H54 (cell line): ENCODE data around the gene ORAI1.
"Not testable (repeated sequence)": the region's sequence is repeated elsewhere in the genome, so short reads cannot be mapped to it uniquely, and the experiment has no call there.

Experiments
- DNase-seq: peaks from one replicate; pipeline ENCODE4 v3.0.0; 2011; ENCODE audit warnings: low spot score, mixed read lengths; ENCODE audit not compliant: insufficient read length
- FAIRE-seq: peaks from 3 replicates; lab custom pipeline; 2011; peaks lifted over from hg19 to GRCh38; lab: Jason Lieb, UNC
- POLR2A ChIP-seq: IDR thresholded peaks from 2 replicates; pipeline ENCODE4 v1.6.1; 2011; ENCODE audit warnings: low read depth, mild to moderate bottlenecking, low read length

Gene ORAI1

DNA sequence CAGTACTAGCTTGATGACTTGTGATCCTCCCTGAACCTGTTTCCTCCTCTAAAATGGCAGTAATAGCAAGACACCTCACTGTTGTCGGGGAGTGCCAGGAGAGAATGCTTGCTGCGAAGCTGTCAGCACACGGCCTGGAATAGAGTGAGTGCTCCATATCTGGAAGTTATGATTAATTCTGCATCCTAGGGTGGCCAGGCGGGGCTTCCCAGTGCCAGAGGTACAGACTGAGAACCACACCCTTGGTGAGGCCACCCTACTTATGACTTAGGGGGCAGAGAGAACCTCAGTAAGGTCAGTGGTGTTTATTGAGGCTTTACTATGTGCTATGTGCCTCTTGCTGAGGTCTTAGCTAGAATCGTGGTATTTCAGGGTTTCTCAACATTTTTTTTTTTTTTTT is 23.0 kb downstream of the ORAI1 start:
- FAIRE-seq (no peak), DNase-seq (no peak)
- TF ChIP-seq POLR2A, result no peak

DNA sequence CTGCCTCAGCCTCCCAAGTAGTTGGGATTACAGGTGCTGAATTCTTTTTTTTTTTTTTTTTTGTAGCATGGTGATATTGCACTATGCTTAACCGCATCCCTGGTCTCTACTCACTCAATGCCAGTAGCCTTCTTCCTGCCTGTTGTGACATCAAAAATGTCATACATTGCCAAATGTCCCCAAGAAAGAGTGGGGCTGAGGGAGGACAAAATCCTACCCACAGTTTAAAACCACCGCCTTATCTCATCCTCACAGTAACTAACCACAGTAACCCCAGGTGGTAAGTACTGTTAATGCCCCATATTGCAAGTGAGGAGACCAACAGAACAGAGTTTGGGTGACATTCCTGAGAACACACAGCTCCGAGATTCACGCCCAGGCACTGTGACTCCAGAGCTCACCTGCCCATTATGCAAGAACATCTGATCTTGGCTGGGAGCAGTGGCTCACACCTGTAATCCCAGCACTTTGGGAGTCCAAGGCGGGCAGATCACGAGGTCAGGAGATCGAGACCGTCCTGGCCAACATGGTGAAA is 23.6 kb downstream of the ORAI1 start:
- FAIRE-seq (no peak), DNase-seq (no peak)
- TF ChIP-seq POLR2A, result no peak

DNA sequence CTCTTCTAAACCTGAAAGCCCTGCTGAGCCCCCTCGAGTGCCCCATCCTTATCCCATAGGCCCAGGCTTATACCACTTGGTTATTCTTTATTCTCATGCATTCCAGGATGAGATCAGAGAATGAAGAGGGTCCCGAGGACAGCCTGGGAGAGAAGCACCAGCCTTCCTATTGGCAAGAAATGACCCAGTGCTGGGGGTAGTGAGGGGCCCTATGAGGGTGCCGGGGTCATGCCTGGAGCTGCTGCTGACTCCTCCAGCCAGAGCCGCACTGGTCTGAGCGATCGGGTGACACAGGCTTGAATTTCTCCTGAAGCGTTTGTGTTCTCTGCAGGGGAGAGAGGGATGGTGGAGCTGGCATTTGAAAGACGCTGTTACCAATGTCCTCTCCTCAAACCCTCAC is 25.0 kb downstream of the ORAI1 start:
- FAIRE-seq (no peak), DNase-seq (no peak)
- no peak for TF ChIP-seq POLR2A

DNA sequence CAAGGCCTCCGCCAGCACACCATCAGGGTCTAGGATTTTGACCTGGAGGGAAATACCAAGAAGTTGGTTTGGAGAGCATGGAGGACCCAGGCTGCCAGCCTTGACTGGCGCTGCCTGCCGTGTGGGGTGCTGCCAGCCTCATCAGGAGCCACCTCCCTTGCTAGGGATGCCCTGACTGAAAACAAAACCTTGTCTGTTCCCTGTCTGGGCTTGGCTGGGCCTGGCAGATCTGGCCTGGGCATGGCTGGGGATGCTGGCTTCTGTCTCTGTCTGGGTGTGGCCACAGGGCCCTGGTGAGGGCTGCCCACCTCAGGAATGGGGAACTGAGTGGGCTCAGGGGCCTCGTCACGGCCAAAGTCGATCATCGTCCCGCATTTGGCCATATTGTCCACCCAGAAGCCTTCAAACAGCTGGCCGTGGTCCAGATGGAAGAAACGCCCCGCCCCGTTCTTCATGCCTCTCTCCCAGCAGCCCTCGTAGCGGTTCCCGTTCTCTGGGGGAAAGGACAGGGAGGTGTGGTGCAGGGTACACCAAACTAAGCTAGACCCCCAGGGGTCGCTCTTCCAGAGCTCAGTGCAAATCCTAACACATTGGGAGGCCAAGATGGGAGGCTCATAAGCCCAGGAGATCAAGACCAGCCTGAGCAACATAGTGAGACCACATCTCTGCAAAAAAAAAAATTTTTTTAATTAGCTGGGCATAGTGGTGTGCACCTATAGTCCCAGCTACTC is 26.6 kb downstream of the ORAI1 start:
- no peak for TF ChIP-seq POLR2A
- no peak for DNase-seq
- no peak for FAIRE-seq

DNA sequence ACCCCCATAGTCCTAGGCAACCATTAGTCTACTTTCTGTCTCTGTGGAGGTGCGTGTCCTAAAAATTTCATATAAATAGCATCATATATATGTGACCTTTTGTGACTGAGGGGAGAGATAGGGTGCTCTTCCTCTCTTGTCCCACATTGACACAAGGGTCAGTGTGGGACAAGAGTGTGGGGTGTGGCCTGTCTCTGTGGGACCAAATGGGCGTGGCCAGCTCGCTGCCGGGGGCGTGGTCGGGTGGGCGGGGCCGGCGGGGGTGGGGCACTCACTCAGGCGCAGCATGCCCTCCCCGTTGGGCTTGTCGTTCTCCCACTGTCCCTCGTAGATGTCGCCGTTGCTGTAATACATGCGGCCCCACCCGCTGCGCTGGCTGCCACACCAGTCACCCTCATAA is 27.7 kb downstream of the ORAI1 start:
- no peak for DNase-seq
- TF ChIP-seq POLR2A, result no peak
- no peak for FAIRE-seq

DNA sequence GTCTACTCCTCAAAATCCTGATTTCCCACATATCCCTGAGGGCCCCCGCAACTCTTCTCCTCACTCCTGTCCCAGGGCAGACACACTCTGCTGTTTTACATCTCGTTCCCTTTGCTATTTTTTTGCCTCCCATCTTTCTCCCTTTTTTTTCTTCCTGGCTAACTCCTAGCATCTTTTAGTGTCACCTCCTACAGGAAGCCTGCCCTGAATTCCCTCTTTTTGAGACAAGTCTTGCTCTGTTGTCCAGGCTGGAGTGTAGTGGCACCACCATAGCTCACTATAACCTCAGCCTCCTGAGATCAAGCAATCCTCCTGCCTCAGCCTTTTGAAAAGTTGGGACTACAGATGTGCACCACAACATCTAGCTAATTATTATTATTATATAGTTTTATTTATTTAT is 29.8 kb downstream of the ORAI1 start:
- TF ChIP-seq POLR2A, result no peak
- FAIRE-seq, result no peak
- no peak for DNase-seq

DNA sequence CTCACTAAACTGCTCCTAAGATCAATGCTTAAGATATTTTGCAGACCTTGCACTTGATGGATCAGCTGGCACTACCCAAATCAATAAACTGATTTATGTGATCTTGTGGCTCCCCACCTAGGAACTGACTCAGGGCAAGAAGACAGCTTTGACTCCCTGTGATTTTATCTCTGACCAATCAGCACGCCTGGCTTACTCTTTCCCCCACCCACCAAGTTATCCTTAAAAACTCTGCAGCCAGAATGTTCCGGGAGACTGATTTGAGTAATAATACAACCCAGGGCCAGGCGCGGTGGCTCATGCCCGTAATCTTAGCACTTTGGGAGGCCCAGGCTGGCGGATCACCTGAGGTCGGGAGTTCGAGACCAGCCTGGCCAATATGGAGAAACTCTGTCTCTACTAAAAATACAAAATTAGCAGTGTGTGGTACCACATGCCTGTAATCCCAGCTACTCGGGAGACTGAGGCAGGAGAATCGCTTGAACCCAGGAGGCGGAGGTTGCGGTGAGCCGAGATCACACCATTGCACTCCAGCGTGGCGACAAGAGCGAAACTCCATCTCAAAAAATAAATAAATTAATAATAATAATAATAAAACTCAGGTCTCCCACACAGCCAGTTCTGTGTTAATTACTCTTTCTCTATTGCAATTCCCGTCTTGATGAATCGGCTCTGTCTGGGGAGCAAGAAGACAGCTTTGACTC is 31.1 kb downstream of the ORAI1 start:
- DNase-seq (no peak), FAIRE-seq (no peak)
- no peak for TF ChIP-seq POLR2A

DNA sequence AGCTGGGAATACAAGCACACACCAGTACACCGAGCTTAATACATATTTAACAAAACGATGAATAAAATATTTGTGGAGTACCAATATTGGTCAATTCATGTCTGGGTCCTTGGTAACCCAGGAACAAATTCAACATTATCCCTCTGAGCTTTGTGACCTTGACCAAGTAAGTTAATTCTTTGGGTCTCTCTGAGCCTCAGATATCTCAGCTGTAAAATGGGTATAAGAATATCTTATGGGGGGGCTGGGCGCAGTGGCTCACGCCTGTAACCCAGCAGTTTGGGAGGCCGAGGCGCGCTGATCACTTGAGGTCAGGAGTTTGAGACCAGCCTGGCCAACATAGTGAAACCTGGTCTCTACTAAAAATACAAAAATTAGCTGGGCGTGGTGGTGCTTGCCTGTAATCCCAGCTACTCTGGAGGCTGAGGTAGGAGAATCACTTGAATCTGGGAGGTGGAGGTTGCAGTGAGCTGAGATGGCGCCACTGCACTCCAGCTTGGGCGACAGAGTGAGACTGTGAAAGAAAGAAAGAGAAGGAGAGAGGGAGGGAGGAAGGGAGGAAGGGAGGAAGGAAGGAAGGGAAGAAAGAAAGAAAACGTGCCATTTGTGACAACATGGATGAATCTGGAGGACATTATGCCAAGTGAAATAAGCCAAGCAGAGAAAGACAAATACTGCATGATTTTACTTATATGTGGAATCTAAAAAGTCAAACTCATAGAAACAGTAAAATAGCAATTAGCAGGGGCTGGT is 35.2 kb downstream of the ORAI1 start:
- not testable (repeated sequence) for DNase-seq, FAIRE-seq

DNA sequence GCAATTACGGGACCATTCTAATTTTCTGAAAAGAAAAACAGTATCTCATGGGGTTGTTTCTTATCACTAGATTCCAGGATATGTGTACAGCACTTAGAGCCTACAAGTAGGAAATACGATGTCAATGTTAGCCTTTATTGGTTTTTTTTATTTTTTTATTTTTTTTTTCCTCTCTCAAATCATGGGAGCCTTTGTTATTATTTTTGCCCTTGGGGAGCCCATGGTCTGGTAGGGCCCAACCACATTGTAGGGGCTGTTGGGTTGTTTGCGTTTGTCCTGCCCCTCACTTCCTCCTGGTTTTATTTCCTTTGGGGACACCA is 37.2 kb downstream of the ORAI1 start:
- no peak for FAIRE-seq
- TF ChIP-seq POLR2A, result no peak

DNA sequence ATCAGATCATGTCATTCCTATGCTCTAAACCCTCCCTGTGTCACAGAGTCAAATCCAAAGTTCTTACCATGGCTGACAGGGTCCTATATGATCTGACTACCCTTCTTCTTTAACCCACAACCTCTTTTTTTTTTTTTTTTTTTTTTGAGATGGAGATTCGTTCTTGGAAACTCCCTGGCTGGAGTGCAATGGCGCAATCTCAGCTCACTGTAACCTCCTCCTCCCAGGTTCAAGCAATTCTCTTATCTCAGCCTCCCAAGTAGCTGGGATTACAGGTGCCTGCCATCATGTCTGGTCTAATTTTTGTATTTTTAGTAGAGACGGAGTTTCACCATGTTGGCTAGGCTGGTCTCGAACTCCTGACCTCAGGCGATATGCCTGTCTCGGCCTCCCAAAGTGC is 40.5 kb downstream of the ORAI1 start:
- FAIRE-seq, DNase-seq: not testable (repeated sequence)

More for the DNA sequence above, 37.2 kb downstream of the ORAI1 start:
- no peak for DNase-seq

DNA sequence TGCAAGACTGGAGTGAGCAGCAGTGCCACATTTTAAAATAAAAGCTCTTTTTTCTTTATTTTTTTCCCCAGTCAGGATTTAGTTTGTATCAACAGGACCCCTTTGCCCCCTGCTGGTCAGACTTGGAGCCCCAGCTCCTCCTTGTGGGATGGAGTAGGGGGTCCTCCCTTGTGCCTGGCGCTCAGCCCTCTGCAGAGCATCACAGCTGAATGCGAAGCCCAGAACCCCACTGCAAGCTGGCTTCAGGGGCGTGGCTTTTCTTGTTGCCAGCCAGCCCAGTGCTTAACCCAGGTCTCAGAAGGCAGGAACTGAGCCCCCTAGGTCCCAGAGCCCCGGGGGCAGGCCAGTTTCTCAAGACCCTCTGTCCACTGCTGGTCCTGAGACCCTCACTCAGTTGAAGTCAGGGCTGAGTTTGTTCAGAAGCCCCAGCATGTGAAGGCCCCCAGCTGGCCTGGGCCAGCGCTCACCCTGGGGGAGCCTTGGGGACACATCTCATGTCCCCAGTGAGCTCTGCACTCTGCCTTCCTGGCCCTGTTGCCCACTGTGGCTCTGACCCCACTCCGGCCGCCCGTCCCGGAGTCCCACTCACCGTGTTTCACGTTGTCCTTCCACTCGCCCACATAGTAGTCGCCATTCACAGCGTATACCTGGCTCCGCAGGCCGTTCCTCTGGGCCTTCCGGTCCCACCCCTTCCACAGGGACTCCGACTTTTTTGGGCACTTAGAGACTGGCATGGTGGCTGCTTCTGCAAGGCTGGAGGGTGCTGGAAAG is 42.6 kb downstream of the ORAI1 start:
- no peak for DNase-seq
- FAIRE-seq, result no peak
- no peak for TF ChIP-seq POLR2A

DNA sequence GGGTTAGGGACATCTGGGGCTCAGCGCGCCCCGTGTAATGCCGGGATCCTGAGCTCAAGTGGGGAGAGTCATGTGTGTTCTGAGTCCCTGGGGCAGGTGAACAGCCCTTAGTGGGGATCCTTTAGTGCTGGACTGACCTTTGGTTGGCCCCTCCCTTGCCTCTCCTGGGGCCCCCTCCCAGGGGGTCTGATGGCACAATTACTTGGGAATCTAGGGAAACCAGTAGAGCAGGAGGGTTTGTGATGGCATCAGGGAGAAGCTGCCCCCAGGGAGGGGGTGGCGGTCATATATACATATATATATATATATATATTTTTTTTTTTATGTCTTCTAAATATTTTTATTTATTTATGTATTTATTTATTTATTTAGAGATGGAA is 43.2 kb downstream of the ORAI1 start, which contains the start of gene MORN3:
Gene MORN3, minus strand, starts transcription at position 134 of the 380 bp plus-strand sequence. CDS start 171 bp downstream, outside the sequence.
- FAIRE-seq, result no peak
- no peak for DNase-seq
- TF ChIP-seq POLR2A, result no peak

DNA sequence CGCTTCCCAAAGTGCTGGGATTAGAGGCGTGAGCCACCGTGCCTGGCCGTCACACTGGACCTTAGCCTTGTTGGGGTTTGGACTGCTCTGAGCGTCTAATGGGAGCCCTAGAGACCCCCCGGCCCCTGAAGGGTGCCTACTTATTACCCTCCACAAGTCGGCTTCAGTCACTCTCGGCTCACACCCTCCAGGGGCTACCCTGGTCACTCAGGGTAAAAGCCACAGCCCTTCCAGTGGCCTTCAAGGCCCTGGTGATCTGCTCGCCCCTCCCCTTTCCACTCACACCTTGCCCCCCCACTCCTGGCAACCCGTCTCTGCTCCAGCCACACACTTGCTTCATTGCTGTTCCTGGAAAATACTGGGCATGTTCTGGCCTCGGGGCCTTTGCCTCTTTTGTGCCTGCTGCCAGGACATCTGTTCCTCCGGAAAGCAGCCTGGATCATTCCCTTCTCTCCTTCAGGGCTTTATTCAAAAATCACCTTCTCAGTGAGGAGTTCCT is 46.7 kb downstream of the ORAI1 start:
- DNase-seq (no peak), FAIRE-seq (no peak)
- TF ChIP-seq POLR2A, result no peak
